MG63 (cell line): ENCODE results near the gene MBNL2. TPM values are rescaled to one million over a fixed set of nuclear protein-coding genes. Genes with fewer than 3 reads are reported as not detected.

Source experiments
- DNase-seq: peaks from one replicate; pipeline ENCODE4 v3.0.0-alpha.2; 2020
- H3K27me3 ChIP-seq: fragments of 250-450 bp; sonication (Bioruptor Pico); 2 replicates; pipeline ENCODE4 v1.5.1; 2020; ENCODE audit warnings: mild to moderate bottlenecking, moderate library complexity
- H3K36me3 ChIP-seq: fragments of 250-450 bp; sonication (Bioruptor Pico); 2 replicates; pipeline ENCODE4 v1.5.1; 2020; ENCODE audit warnings: mild to moderate bottlenecking, moderate library complexity
- H3K4me3 ChIP-seq: fragments of 250-450 bp; sonication (Bioruptor Pico); 2 replicates; pipeline ENCODE4 v1.5.1; 2020; ENCODE audit warnings: mild to moderate bottlenecking, moderate library complexity
- H3K9me3 ChIP-seq: fragments of 250-450 bp; sonication (Bioruptor Pico); 2 replicates; pipeline ENCODE4 v1.5.1; 2020; ENCODE audit warnings: mild to moderate bottlenecking, moderate library complexity
- total RNA-seq: library from RNA; depleted of rRNA; stranded (reverse); fragments of >200 nt; shearing (Covaris generic); gene quantifications from 2 replicates; pipeline ENCODE4 v1.2.3, GENCODE V29; 2014; ENCODE audit warnings: low replicate concordance

The MBNL2 gene
- total RNA-seq, 1 experiment from 2014 or later, result 28.6 TPM

GRCh38 chr13:97373787-97374186 is 151.7 kb downstream of the MBNL2 start:
- H3K27me3 ChIP-seq, result no peaks in the 10 kb centered on the region
- no peak for DNase-seq
- no peak overlapping the region for H3K4me3 ChIP-seq
- no peaks in the 10 kb centered on the region for H3K9me3 ChIP-seq
- H3K36me3 ChIP-seq, result peaks cover 64% of the 10 kb centered on the region

DNA sequence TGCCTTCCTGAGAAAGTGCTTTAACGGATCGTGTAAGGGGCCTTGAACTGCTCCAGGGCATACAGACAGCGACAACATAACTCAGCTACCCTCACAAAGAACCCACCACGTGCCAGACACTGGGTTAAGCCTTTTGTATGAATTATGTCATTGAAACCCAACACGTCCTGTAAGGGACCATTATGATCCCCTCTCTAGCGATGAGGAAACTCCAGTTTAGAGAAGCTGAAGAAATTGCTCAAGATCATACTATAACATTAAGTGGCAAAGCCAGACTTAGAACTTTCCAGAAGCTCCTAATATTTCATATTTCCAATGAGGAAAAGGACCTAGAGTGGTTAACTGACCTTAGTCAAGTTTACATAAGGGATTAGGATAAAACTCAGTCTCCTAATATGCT is 154.8 kb downstream of the MBNL2 start:
- no peaks in the 10 kb centered on the region for H3K27me3 ChIP-seq
- no peak overlapping the region for H3K4me3 ChIP-seq
- DNase-seq, result no peak
- H3K9me3 ChIP-seq, result no peaks in the 10 kb centered on the region
- H3K36me3 ChIP-seq, result peaks cover 60% of the 10 kb centered on the region

GRCh38 chr13:97379386-97379785 is 157.3 kb downstream of the MBNL2 start:
- Histone ChIP-seq H3K27me3 (no peaks in the 10 kb centered on the region), H3K9me3 (no peaks in the 10 kb centered on the region), H3K36me3 (peaks cover 70% of the 10 kb centered on the region), H3K4me3 (no peak overlapping the region)
- no peak for DNase-seq

GRCh38 chr13:97380696-97381095 is 158.6 kb downstream of the MBNL2 start:
- no peak for DNase-seq
- Histone ChIP-seq H3K27me3 (no peaks in the 10 kb centered on the region), H3K9me3 (no peaks in the 10 kb centered on the region), H3K36me3 (peaks cover 62% of the 10 kb centered on the region), H3K4me3 (no peak overlapping the region)

DNA sequence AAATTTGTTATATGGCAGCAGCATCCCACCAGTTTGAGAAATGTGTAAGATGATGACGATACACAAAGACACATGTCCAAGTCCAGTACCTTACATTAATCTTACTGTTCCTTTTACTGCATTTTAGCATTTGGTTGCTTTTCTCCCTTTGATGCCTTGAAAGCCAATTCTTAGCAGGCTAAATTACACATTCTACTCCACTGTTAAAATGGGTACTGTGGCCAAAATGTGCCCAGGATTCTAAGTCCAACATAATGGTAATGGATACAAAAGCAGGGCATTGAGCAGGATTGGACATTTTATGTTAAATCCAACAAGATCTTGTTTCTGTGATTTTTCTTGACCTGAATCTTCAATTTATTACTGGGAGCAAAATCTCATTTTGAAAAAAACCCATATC is 159.1 kb downstream of the MBNL2 start:
- no peaks in the 10 kb centered on the region for H3K27me3 ChIP-seq
- no peaks in the 10 kb centered on the region for H3K9me3 ChIP-seq
- H3K36me3 ChIP-seq, result peaks cover 62% of the 10 kb centered on the region
- no peak for DNase-seq
- no peak overlapping the region for H3K4me3 ChIP-seq

DNA sequence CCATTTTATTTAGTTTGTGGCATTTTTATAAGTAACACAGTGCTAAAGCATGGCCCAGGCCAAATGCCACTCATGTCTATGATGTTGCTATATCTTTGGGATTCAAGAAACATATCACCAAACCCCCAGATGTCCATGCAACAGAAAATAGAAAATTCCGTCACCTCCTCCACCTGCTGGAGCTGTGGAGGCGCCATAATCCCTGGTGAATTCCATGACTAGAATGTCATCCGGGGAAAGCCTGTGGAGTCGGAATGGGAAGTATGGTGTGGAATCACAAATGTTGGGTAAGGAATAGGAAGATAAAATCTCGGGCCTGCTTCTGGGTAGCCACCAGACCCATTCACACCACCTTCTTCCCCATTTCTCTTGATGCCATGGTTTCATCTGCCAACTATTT is 160.1 kb downstream of the MBNL2 start:
- no peak for DNase-seq
- Histone ChIP-seq H3K27me3 (no peaks in the 10 kb centered on the region), H3K36me3 (peaks cover 58% of the 10 kb centered on the region), H3K9me3 (no peaks in the 10 kb centered on the region), H3K4me3 (no peak overlapping the region)

- Histone ChIP-seq H3K36me3 (peaks cover 52% of the 10 kb centered on the region), H3K4me3 (no peak overlapping the region), H3K27me3 (no peaks in the 10 kb centered on the region), H3K9me3 (no peaks in the 10 kb centered on the region)
- DNase-seq, result no peak
Observed at GRCh38 chr13:97384371-97384770, 162.2 kb downstream of the MBNL2 start.

GRCh38 chr13:97385146-97385545 is 163.0 kb downstream of the MBNL2 start:
- no peaks in the 10 kb centered on the region for H3K9me3 ChIP-seq
- peak; percentile 17 for DNase-seq
- H3K4me3 ChIP-seq, result no peak overlapping the region
- H3K27me3 ChIP-seq, result no peaks in the 10 kb centered on the region
- peaks cover 47% of the 10 kb centered on the region for H3K36me3 ChIP-seq

DNA sequence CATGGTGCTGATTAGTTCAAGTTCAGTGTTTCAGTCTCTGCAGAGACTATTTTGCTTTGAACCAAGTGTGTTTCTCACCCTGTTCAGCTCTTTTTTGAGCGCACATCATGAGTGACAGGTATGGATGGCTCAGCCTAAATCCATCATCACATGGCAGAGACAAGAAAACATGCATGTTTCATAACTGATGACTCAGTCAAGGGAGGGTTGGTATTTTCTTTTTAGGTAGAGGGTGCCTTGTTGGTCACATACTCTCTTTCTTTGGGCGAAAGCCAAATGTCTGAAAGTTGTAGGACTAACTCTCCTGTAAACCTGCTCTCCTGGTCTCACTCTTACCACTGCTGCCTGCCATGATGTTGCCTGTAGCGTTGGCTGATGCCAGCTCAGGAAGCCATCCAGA is 163.7 kb downstream of the MBNL2 start:
- peaks cover 46% of the 10 kb centered on the region for H3K36me3 ChIP-seq
- no peaks in the 10 kb centered on the region for H3K9me3 ChIP-seq
- DNase-seq, result no peak

GRCh38 chr13:97386801-97387484 is 164.8 kb downstream of the MBNL2 start:
- Histone ChIP-seq H3K4me3 (no peak overlapping the region), H3K27me3 (no peaks in the 10 kb centered on the region), H3K36me3 (peaks cover 45% of the 10 kb centered on the region), H3K9me3 (no peaks in the 10 kb centered on the region)
- DNase-seq, result no peak

More for the DNA sequence above, 163.7 kb downstream of the MBNL2 start:
- H3K4me3 ChIP-seq, result no peak overlapping the region
- no peaks in the 10 kb centered on the region for H3K27me3 ChIP-seq

DNA sequence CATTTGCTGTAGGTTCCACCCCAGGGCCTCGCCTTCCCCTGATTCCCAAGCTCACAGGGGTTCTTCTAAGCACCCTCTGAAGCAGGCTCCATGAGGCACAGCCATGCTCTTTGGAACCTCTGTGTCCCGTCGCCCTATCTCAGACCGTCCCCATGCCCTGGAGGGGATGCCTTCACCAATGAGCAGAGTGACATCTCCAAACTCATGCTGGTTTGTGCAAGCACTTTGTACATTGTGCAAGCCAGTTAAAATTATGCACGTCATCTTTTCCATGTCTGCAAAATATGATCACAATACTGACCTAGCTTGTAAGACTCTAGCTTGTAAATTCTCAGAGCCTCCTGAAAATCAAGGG is 165.3 kb downstream of the MBNL2 start:
- no peak for DNase-seq
- Histone ChIP-seq H3K4me3 (no peak overlapping the region), H3K9me3 (no peaks in the 10 kb centered on the region), H3K36me3 (peaks cover 43% of the 10 kb centered on the region), H3K27me3 (no peaks in the 10 kb centered on the region)

GRCh38 chr13:97387890-97388289 is 165.8 kb downstream of the MBNL2 start:
- Histone ChIP-seq H3K27me3 (no peaks in the 10 kb centered on the region), H3K36me3 (peaks cover 41% of the 10 kb centered on the region), H3K9me3 (no peaks in the 10 kb centered on the region), H3K4me3 (no peak overlapping the region)
- no peak for DNase-seq

DNA sequence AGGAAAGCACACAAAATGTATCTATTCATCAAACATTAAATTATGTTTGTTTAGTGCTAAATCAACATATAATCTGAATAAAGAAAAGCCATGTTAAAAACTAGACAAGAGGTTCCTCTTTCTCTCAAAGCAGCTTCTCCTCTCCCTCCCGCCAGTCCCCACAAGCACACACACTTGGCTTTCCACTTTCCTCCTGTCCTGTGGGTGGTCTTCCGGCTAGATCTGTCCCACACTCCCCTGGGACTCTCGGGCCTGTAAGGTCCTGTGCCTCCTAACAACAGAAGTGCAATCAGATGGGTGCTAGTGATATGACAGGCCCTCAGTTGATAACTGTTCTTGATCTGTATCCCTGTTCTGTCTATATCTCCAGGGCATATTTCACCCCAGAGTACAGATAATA is 166.2 kb downstream of the MBNL2 start:
- Histone ChIP-seq H3K36me3 (peaks cover 39% of the 10 kb centered on the region), H3K9me3 (no peaks in the 10 kb centered on the region), H3K27me3 (no peaks in the 10 kb centered on the region), H3K4me3 (no peak overlapping the region)
- no peak for DNase-seq

GRCh38 chr13:97390941-97391600 is 168.9 kb downstream of the MBNL2 start:
- Histone ChIP-seq H3K27me3 (no peaks in the 10 kb centered on the region), H3K4me3 (no peak overlapping the region), H3K9me3 (no peaks in the 10 kb centered on the region), H3K36me3 (peaks cover 36% of the 10 kb centered on the region)
- DNase-seq, result no peak

DNA sequence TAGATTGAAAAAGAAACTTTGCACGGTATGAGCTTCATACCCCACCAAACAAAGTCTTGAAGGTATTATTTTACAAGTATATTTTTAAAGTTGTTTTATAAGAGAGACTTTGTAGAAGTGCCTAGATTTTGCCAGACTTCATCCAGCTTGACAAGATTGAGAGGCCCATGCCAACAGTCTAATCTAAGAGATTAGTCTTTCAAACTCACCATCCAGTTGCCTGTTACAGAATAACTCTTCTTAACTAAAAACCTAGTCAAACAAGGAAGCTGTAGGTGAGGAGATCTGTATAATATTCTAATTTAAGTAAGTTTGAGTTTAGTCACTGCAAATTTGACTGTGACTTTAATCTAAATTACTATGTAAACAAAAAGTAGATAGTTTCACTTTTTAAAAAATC is 169.9 kb downstream of the MBNL2 start:
- Histone ChIP-seq H3K36me3 (peaks cover 31% of the 10 kb centered on the region), H3K4me3 (no peak overlapping the region), H3K9me3 (no peaks in the 10 kb centered on the region), H3K27me3 (no peaks in the 10 kb centered on the region)
- DNase-seq, result no peak

- Histone ChIP-seq H3K4me3 (no peak overlapping the region), H3K27me3 (no peaks in the 10 kb centered on the region)
- DNase-seq, result no peak
Observed at GRCh38 chr13:97394542-97394941, 172.4 kb downstream of the MBNL2 start.

GRCh38 chr13:97395447-97396136 is 173.5 kb downstream of the MBNL2 start:
- no peak for DNase-seq
- H3K36me3 ChIP-seq, result peaks cover 25% of the 10 kb centered on the region
- no peak overlapping the region for H3K4me3 ChIP-seq
- H3K27me3 ChIP-seq, result no peaks in the 10 kb centered on the region
- no peaks in the 10 kb centered on the region for H3K9me3 ChIP-seq

More at GRCh38 chr13:97394542-97394941, 172.4 kb downstream of the MBNL2 start:
- H3K36me3 ChIP-seq, result peaks cover 25% of the 10 kb centered on the region
- no peaks in the 10 kb centered on the region for H3K9me3 ChIP-seq

DNA sequence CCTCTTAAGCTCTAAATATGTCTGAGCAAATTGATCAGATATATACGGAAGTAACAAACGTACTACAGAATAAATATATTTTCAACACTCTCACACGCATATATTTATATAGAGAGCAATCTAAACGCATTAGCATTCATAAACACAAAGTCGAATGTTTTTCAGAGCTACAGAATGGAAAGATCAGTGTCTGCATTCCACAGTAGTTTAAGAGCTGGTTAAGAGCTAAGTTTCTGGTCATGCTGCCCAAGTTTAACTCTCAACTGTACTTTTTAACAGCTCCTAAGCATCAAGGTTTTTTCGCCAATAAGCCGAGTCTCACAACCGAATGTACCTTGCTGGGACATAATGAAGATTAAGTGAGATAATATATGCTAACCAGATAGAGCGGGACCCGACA is 175.1 kb downstream of the MBNL2 start:
- Histone ChIP-seq H3K36me3 (peaks cover 13% of the 10 kb centered on the region), H3K9me3 (no peaks in the 10 kb centered on the region), H3K4me3 (no peak overlapping the region), H3K27me3 (no peaks in the 10 kb centered on the region)
- no peak for DNase-seq
